ENCODE data around the gene FAM227B. TPM values are rescaled to one million over a fixed set of nuclear protein-coding genes. Genes with fewer than 3 reads are reported as not detected.
A peak's percentile ranks its signal among the peaks of the same experiment; 100 is the strongest.

Gene FAM227B
- total RNA-seq, 2 experiments from 2014 or later: 2.7 to 4.4 TPM

DNA sequence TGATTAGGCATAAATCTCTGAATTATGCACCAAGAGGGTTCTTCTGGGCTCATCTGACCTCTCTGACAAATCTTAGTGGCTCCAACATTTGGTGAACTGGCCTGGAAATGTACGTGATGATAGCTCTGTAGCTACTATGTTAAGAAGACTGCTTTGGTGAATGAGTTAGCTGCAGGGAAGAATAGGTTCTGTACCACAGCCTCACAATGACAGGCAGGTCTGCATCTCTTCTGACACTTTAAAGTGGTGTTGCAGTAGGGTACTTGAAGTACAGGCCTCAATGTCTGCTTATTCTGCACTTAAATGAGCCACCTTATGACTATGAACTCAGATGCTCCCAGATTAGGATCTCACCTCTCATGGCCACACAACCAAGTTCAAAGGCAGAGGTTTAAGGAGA is 190.6 kb downstream of the FAM227B start:
- ChIA-PET CTCF (no interaction called here), POLR2A (no interaction called here)
- H3K9me3 Mint-ChIP-seq (ENCODE audit: low read depth): no peaks in the 10 kb centered on the region
- no peaks in the 10 kb centered on the region for H3K27me3 Mint-ChIP-seq
- DNase-seq: no peak
- no peaks in the 10 kb centered on the region for H3K36me3 Mint-ChIP-seq (ENCODE audit: low read depth)
- H3K27ac Mint-ChIP-seq: no peak overlapping the region
- ATAC-seq: no peak
- no peaks in the 10 kb centered on the region for H3K4me1 Mint-ChIP-seq
- intact Hi-C loops (cut with DNase I, micrococcal nuclease): no loop called here
- H3K4me3 Mint-ChIP-seq: no peak overlapping the region

DNA sequence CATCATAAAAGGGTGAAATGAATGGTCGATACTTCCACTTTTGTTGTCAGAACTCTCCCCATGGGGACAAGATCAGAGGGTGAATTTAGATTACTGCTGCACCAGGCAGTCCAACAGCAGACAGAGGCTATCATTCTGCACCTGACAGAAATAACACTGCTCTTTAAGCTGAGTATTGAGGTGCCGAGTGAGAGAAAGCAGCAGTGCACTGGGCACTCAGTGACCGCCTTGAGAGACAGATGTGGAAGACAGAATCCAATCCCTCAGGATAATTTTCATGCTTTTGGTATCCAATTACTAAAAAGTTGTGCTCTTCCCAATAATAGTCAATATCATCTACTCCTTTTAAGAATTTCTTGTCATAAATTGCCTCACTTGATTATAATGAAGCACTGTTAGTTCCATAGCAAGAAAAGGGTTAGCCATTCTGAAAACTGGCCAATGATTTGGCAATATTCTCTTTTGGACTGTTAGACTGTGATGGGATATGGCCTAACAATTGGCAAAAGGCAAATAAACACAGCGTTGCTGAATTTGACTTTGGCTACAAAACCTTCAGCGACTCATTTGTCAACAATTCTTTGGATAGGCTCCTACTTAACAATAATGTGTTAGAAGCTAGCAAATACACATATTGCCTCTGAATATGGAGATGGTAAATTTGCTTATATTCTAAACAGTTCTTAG is 192.1 kb downstream of the FAM227B start:
- H3K27ac Mint-ChIP-seq: no peak overlapping the region
- DNase-seq (no peak), ATAC-seq (no peak)
- intact Hi-C loops (cut with DNase I, micrococcal nuclease): loop anchor here in 1 of 2 experiments (10.0 kb wide), 1 partner anchor 1074 kb away; no protein-coding TSS in a partner anchor
- no peak overlapping the region for H3K4me3 Mint-ChIP-seq
- ChIA-PET POLR2A (no interaction called here), CTCF (no interaction called here)
- no peaks in the 10 kb centered on the region for H3K4me1 Mint-ChIP-seq
- no peaks in the 10 kb centered on the region for H3K9me3 Mint-ChIP-seq (ENCODE audit: low read depth)
- H3K27me3 Mint-ChIP-seq: no peaks in the 10 kb centered on the region
- H3K36me3 Mint-ChIP-seq (ENCODE audit: low read depth): no peaks in the 10 kb centered on the region

DNA sequence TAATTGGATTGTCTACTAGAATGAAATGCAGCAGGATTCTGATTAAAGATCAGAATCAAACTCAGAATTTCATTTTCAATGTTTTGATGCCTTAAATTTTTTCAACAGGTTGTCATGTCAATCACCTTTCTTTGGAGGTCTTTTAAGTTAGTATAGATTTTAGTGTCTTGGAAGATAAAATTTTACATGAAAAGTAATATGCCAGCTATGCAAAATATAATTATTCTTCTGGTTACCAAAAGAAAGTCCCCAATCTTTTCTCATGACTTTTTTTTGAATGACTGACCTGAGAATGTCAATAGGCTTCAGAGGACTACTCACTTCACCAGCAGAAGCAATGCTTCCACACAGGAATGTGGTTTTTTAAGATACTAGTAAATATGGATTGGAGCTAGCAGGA is 193.2 kb downstream of the FAM227B start:
- ChIA-PET POLR2A (no interaction called here), CTCF (interaction anchor here (1.2 kb wide), 1 partner anchor 191 kb away, joined by 3 read pairs; no protein-coding TSS in a partner anchor)
- no peaks in the 10 kb centered on the region for H3K9me3 Mint-ChIP-seq (ENCODE audit: low read depth)
- no peaks in the 10 kb centered on the region for H3K4me1 Mint-ChIP-seq
- no peaks in the 10 kb centered on the region for H3K36me3 Mint-ChIP-seq (ENCODE audit: low read depth)
- ATAC-seq: no peak
- no peak overlapping the region for H3K4me3 Mint-ChIP-seq
- no peaks in the 10 kb centered on the region for H3K27me3 Mint-ChIP-seq
- H3K27ac Mint-ChIP-seq: no peak overlapping the region
- DNase-seq: no peak
- intact Hi-C loops (cut with DNase I, micrococcal nuclease): loop anchor here in 1 of 2 experiments (10.0 kb wide), 1 partner anchor 1073 kb away; no protein-coding TSS in a partner anchor

DNA sequence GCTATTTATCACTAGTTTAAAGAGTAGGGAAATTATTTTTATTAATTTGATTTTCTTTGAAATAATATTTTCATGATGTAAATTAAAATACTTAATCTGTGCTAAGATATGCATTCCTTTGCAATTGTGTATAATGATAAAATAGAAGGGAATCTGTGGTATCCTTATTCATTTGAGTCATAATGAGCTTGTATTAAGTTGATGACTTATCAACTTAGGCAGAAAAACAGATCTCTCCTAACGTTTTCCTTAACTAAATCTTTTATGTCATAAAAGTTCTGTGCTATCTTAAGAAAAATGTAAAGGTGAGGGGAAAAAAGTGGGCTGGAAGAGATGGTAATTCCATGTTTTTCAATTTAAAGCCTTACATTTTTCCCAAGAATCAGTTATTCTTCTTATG is 195.7 kb downstream of the FAM227B start:
- DNase-seq: no peak
- H3K36me3 Mint-ChIP-seq (ENCODE audit: low read depth): no peaks in the 10 kb centered on the region
- no peaks in the 10 kb centered on the region for H3K9me3 Mint-ChIP-seq (ENCODE audit: low read depth)
- intact Hi-C loops (cut with DNase I, micrococcal nuclease): loop anchor here in 1 of 2 experiments (5.0 to 10.0 kb wide), 2 partner anchors 268 to 1070 kb away; partner anchors contain the start of gene COPS2
- H3K27me3 Mint-ChIP-seq: no peaks in the 10 kb centered on the region
- no peak for ATAC-seq
- ChIA-PET POLR2A (no interaction called here), CTCF (interaction anchor here (0.8 kb wide), 1 partner anchor 653 kb away, joined by 4 read pairs; no protein-coding TSS in a partner anchor)
- no peak overlapping the region for H3K27ac Mint-ChIP-seq
- peaks cover 4% of the 10 kb centered on the region for H3K4me1 Mint-ChIP-seq
- no peak overlapping the region for H3K4me3 Mint-ChIP-seq

DNA sequence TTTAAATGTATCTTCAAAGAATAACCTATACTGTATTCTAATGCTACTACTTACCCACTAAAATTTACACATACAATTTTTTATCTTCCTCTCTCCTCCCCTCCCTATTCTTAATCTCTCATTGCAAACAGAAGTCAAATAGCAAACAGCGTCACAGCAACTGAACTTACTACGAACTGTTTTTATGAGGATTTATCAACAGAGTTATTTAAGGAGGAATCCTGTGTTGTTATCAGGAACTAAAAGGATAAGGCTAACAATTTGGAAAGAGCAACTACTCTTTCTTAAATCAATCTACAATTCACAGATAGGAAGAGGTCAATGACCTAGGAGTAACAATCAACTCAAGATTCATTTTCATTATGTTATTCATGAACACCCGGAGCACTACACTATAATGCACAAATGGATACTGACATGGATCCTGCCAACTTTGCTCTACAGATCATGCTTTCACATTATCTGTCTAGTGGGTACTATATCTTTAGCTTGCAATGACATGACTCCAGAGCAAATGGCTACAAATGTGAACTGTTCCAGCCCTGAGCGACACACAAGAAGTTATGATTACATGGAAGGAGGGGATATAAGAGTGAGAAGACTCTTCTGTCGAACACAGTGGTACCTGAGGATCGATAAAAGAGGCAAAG is 196.6 kb downstream of the FAM227B start:
- DNase-seq: no peak
- peaks cover 4% of the 10 kb centered on the region for H3K4me1 Mint-ChIP-seq
- H3K4me3 Mint-ChIP-seq: no peak overlapping the region
- intact Hi-C loops (cut with DNase I, micrococcal nuclease): loop anchor here in 1 of 2 experiments (2.0 to 10.0 kb wide), 4 partner anchors 267 to 1069 kb away; partner anchors contain the start of gene COPS2
- H3K36me3 Mint-ChIP-seq (ENCODE audit: low read depth): no peaks in the 10 kb centered on the region
- H3K27me3 Mint-ChIP-seq: no peaks in the 10 kb centered on the region
- POLR2A ChIA-PET: no interaction called here
- CTCF ChIA-PET: interaction anchor here (2.8 kb wide), 1 partner anchor 188 kb away, joined by 33 read pairs; no protein-coding TSS in a partner anchor
- ATAC-seq: no peak
- no peak overlapping the region for H3K27ac Mint-ChIP-seq
- no peaks in the 10 kb centered on the region for H3K9me3 Mint-ChIP-seq (ENCODE audit: low read depth)

DNA sequence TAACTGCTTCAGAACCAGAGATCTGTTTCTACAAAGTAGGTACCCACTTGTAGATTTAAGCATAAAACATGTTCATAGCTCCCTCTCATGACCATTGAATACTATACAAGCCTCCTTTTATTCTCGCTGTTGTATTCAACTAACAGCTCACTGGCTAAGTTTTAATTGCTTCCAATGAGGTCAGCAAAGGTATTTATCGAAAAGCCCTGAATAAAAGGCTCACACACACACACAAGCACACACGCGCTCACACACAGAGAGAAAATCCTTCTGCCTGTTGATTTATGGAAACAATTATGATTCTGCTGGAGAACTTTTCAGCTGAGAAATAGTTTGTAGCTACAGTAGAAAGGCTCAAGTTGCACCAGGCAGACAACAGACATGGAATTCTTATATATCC is 197.6 kb downstream of the FAM227B start, which contains the start of gene FGF7:
TSS of gene FGF7 (plus strand) at position 222 of the 400 bp plus-strand sequence. CDS start 1,056 bp downstream, outside the sequence.
- no peak for DNase-seq
- ATAC-seq: no peak
- Mint-ChIP-seq H3K27me3 (no peaks in the 10 kb centered on the region), H3K4me3 (no peak within 1 kb of the TSS), H3K4me1 (peaks cover 4% of the 10 kb centered on the region), H3K36me3 (ENCODE audit: low read depth) (no peaks in the 10 kb centered on the region), H3K27ac (no peak within 1 kb of the TSS), H3K9me3 (ENCODE audit: low read depth) (no peaks in the 10 kb centered on the region)
- intact Hi-C loops (cut with DNase I, micrococcal nuclease): loop anchor here in 1 of 2 experiments (2.0 to 10.0 kb wide), 4 partner anchors 266 to 1068 kb away; partner anchors contain the start of gene COPS2
- ChIA-PET POLR2A (no interaction called here), CTCF (interaction anchor here (0.6 to 2.9 kb wide), 13 partner anchors 10 to 687 kb away, joined by 3 to 35 read pairs (median 3); no protein-coding TSS in a partner anchor)

DNA sequence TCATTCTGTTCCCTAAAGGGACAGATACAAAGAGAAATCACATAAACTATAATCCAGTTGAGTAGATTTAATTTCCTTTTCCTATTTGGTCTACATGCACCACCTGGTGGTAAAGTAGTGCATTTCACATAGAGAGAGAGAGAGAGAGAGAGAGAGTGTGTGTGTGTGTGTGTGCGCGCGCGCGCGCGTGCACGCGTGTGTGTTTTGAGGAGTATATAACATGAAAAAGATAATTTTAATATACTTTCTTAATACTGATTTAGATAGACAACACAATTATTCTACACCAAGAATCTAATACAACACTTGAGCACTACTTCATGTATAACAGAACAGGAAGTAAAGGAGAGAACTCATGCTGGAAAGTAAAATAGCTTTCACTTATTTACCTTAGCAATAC is 198.6 kb downstream of the FAM227B start:
- ATAC-seq (peak; percentile 26), DNase-seq (peak; percentile 51)
- Mint-ChIP-seq H3K4me3 (no peak overlapping the region), H3K27me3 (no peaks in the 10 kb centered on the region), H3K27ac (no peak overlapping the region), H3K9me3 (ENCODE audit: low read depth) (no peaks in the 10 kb centered on the region), H3K36me3 (ENCODE audit: low read depth) (no peaks in the 10 kb centered on the region), H3K4me1 (peaks cover 4% of the 10 kb centered on the region)
- CTCF ChIA-PET: interaction anchor here (0.8 to 2.9 kb wide), 16 partner anchors 9 to 561 kb away, joined by 3 to 35 read pairs (median 4); no protein-coding TSS in a partner anchor
- POLR2A ChIA-PET: no interaction called here
- intact Hi-C loops (cut with DNase I, micrococcal nuclease): loop anchor here (1.0 to 10.0 kb wide), 7 partner anchors 187 to 1067 kb away; partner anchors contain the start of gene COPS2 (in 1 of the 2)

DNA sequence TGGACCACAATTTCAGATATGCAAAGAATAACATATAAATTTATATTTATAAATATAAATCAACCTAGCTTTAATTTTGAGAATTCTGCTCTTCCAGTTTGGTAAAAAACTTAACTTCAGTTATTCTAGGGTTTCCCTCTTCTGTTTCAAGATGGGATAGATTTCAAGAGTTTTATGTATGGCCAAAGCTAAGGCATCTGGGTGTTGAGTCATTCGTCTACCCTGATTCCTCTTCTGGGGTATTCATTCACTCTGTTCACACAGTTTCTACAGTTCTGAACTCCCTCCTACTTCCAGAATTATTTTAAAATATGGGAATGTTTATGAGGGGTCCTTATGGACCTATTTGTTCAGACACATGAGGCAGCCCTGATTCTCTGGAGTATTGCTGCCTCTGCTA is 201.8 kb downstream of the FAM227B start:
- intact Hi-C loops (cut with DNase I, micrococcal nuclease): no loop called here
- CTCF ChIA-PET: interaction anchor here (0.6 to 2.0 kb wide), 2 partner anchors 54 to 183 kb away, joined by 3 to 10 read pairs; no protein-coding TSS in a partner anchor
- POLR2A ChIA-PET: no interaction called here
- no peaks in the 10 kb centered on the region for H3K36me3 Mint-ChIP-seq (ENCODE audit: low read depth)
- no peak overlapping the region for H3K4me3 Mint-ChIP-seq
- ATAC-seq (no peak), DNase-seq (no peak)
- no peak overlapping the region for H3K27ac Mint-ChIP-seq
- H3K27me3 Mint-ChIP-seq: peaks cover 4% of the 10 kb centered on the region
- peaks cover 4% of the 10 kb centered on the region for H3K4me1 Mint-ChIP-seq
- H3K9me3 Mint-ChIP-seq (ENCODE audit: low read depth): no peaks in the 10 kb centered on the region

DNA sequence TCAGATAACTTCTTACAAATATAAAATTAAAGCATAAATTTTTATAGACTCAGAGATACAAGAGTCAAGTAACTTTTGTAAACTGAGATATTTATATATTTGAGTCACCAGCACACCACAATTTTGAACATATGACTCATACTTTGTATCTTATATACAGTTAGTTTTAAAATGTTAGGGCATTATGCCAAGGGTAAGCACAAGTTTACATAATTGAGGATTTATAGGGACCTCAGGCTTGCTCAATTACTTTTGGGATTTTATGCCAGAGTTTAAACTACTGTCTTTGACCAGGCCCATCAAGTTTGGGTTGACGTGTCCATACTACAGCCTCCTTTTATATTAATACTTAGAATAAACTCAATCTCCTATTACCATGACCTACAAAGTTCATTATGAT is 205.0 kb downstream of the FAM227B start:
- CTCF ChIA-PET: interaction anchor here (0.7 to 1.1 kb wide), 2 partner anchors 55 to 555 kb away, joined by 3 read pairs; no protein-coding TSS in a partner anchor
- Mint-ChIP-seq H3K4me3 (no peak overlapping the region), H3K36me3 (ENCODE audit: low read depth) (no peaks in the 10 kb centered on the region), H3K4me1 (no peaks in the 10 kb centered on the region), H3K27me3 (peaks cover 12% of the 10 kb centered on the region), H3K9me3 (ENCODE audit: low read depth) (no peaks in the 10 kb centered on the region), H3K27ac (no peak overlapping the region)
- DNase-seq (no peak), ATAC-seq (no peak)
- POLR2A ChIA-PET: no interaction called here
- intact Hi-C loops (cut with DNase I, micrococcal nuclease): no loop called here

DNA sequence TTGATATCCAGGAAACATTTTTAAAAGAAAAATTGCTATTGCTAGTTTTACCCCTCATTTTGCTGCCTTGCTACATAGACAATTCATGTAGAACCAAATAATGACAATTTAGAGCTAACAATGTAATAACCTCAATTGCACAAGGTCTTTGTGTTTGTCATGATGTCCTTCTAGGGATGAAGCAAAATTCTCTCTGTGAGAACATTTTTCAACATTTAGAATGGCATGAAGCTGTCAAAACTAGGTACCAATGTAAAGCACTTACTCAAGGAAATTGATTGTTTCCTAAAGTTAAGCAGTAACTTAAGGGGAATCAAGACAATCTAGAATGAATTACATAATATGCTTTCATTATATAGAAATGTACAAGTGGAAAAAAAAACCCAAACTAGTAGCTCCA is 205.5 kb downstream of the FAM227B start:
- ATAC-seq (no peak), DNase-seq (no peak)
- ChIA-PET POLR2A (no interaction called here), CTCF (interaction anchor here (1.0 to 1.1 kb wide), 2 partner anchors 10 to 554 kb away, joined by 3 read pairs; no protein-coding TSS in a partner anchor)
- peaks cover 13% of the 10 kb centered on the region for H3K27me3 Mint-ChIP-seq
- intact Hi-C loops (cut with DNase I, micrococcal nuclease): no loop called here
- H3K36me3 Mint-ChIP-seq (ENCODE audit: low read depth): no peaks in the 10 kb centered on the region
- H3K4me3 Mint-ChIP-seq: no peak overlapping the region
- no peaks in the 10 kb centered on the region for H3K9me3 Mint-ChIP-seq (ENCODE audit: low read depth)
- no peaks in the 10 kb centered on the region for H3K4me1 Mint-ChIP-seq
- no peak overlapping the region for H3K27ac Mint-ChIP-seq

DNA sequence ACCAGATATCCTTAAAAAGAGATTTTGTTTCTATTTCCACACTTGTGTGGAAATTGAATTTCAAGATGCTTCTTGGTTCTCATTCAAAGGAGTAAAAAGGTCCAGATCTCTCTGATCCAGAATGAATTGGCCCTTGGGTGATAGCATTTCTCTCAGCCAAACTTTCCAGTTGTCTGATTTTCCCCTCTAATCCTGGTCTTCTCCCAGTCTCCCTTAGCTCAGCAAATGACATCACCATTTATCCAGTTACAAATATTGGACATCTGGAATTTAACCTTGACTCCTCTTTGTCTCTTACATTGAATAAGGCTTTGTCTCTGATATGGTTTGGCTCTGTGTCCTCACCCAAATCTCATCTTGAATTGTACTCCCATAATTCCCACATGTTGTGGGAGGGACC is 207.8 kb downstream of the FAM227B start:
- POLR2A ChIA-PET: interaction anchor here (0.5 kb wide), 1 partner anchor 97 kb away, joined by 3 read pairs; no protein-coding TSS in a partner anchor
- DNase-seq (no peak), ATAC-seq (no peak)
- CTCF ChIA-PET: interaction anchor here (0.6 to 2.9 kb wide), 2 partner anchors 10 to 1523 kb away, joined by 4 to 14 read pairs; partner anchors contain the start of gene FGF7
- H3K4me3 Mint-ChIP-seq: no peak overlapping the region
- no peaks in the 10 kb centered on the region for H3K36me3 Mint-ChIP-seq (ENCODE audit: low read depth)
- no peak overlapping the region for H3K27ac Mint-ChIP-seq
- intact Hi-C loops (cut with DNase I, micrococcal nuclease): no loop called here
- H3K4me1 Mint-ChIP-seq: no peaks in the 10 kb centered on the region
- no peaks in the 10 kb centered on the region for H3K9me3 Mint-ChIP-seq (ENCODE audit: low read depth)
- H3K27me3 Mint-ChIP-seq: peaks cover 13% of the 10 kb centered on the region
